A549 (cell line): Measurements from ENCODE around the gene HDAC7. TPM values are rescaled to one million over a fixed set of nuclear protein-coding genes. Genes with fewer than 3 reads are reported as not detected.

Experiments used
- ATAC-seq, 2 experiments: fragments of 200-7000 bp in 1 of 2; fragments of >200 bp in 1 of 2; cut with Nextera tagmentation in 1 of 2; cut with Tn5 transposase in 1 of 2; 3 replicates each; pipeline versions ENCODE4 v1.8.0 to v1.9.1; 2018 to 2020; ENCODE audit warnings: mild to moderate bottlenecking in 1 of 2, moderate library complexity in 1 of 2
- CTCF ChIA-PET: fragments of 300-600 bp; sonication (Branson Sonifier 250); formaldehyde crosslinking; extraction: SDS; loops from one replicate; lab custom pipeline; 2021; ENCODE audit warnings: antibody characterized with exemption, inconsistent platforms; lab: Yijun Ruan, JAX
- POLR2A ChIA-PET: fragments of 350-600 bp; formaldehyde crosslinking; extraction: SDS; loops from one replicate; lab custom pipeline; 2021; ENCODE audit warnings: antibody characterized with exemption, inconsistent platforms; lab: Yijun Ruan, JAX
- DNase-seq, 2 experiments: peaks; one replicate each; pipeline versions ENCODE4 v3.0.0 to v3.0.0-alpha.2; 2011 to 2016; ENCODE audit warnings: low read depth in 1 of 2, low spot score in 1 of 2
- FAIRE-seq: peaks from 2 replicates; lab custom pipeline; 2011; peaks lifted over from hg19 to GRCh38; lab: Jason Lieb, UNC
- H3K27ac ChIP-seq, 2 experiments: fragments of >200 bp; sonication (Bioruptor Twin); formaldehyde crosslinking; 3 replicates each; pipeline ENCODE4 v1.5.1; 2016 to 2017
- H3K4me1 ChIP-seq: fragments of >200 bp; sonication (Bioruptor Twin); formaldehyde crosslinking; 3 replicates; pipeline ENCODE4 v1.6.1; 2016
- H3K4me2 ChIP-seq: fragments of >200 bp; sonication (Bioruptor Twin); formaldehyde crosslinking; 3 replicates; pipeline ENCODE4 v1.6.1; 2016
- H3K4me3 ChIP-seq: fragments of >200 bp; sonication (Bioruptor Twin); formaldehyde crosslinking; 3 replicates; pipeline ENCODE4 v1.5.1; 2016
- H3K9me3 ChIP-seq: fragments of >200 bp; sonication (Bioruptor Twin); formaldehyde crosslinking; 3 replicates; pipeline ENCODE4 v1.6.1; 2016
- CTCF ChIP-seq: fragments of >200 bp; sonication (Bioruptor Twin); formaldehyde crosslinking; IDR thresholded peaks from 3 replicates; pipeline ENCODE4 v1.5.1; 2016
- EP300 ChIP-seq, 2 experiments: fragments of >200 bp; sonication (Bioruptor Twin); formaldehyde crosslinking; IDR thresholded peaks; 2 replicates in 1 of 2; 3 replicates in 1 of 2; pipeline ENCODE4 v1.6.1; 2016 to 2017
- HEYL ChIP-seq: fragments of 250-450 bp; sonication (Bioruptor Pico); IDR thresholded peaks from 2 replicates; pipeline ENCODE4 v1.8.0; 2021; ENCODE audit warnings: mild to moderate bottlenecking, moderate library complexity
- PBX3 ChIP-seq: IDR thresholded peaks from 2 replicates; pipeline ENCODE4 v1.6.1; 2012
- RAD21 ChIP-seq, 2 experiments: fragments of >200 bp in 1 of 2; sonication (Bioruptor Twin) in 1 of 2; formaldehyde crosslinking in 1 of 2; IDR thresholded peaks in 1 of 2; conservative IDR thresholded peaks in 1 of 2; 2 replicates in 1 of 2; 3 replicates in 1 of 2; pipeline ENCODE4 v1.6.1; 2012 to 2018; ENCODE audit warnings: inconsistent platforms in 1 of 2
- RCOR1 ChIP-seq: fragments of 150-350 bp; IDR thresholded peaks from 2 replicates; pipeline ENCODE4 v1.6.1; 2014; ENCODE audit warnings: antibody characterized with exemption, low read length, low read depth
- REST ChIP-seq: fragments of 200-600 bp; sonication (generic); IDR thresholded peaks from 2 replicates; pipeline ENCODE4 v1.6.1; 2016; ENCODE audit warnings: antibody characterized with exemption, mild to moderate bottlenecking, moderate library complexity
- RFX5 ChIP-seq: fragments of 450-650 bp; IDR thresholded peaks from 2 replicates; pipeline ENCODE4 v1.7.1; 2014; ENCODE audit warnings: antibody characterized with exemption, mild to moderate bottlenecking, moderate library complexity
- SMC3 ChIP-seq: fragments of >200 bp; sonication (Bioruptor Twin); formaldehyde crosslinking; IDR thresholded peaks from 3 replicates; pipeline ENCODE4 v1.6.1; 2018; ENCODE audit warnings: inconsistent platforms
- USF2 ChIP-seq: fragments of 450-650 bp; IDR thresholded peaks from 2 replicates; pipeline ENCODE4 v1.6.1; 2014; ENCODE audit warnings: antibody characterized with exemption
- ZNF302 ChIP-seq: fragments of 250-450 bp; sonication (Bioruptor Pico); IDR thresholded peaks from 2 replicates; pipeline ENCODE4 v1.9.0; 2021; ENCODE audit warnings: inconsistent platforms, mild to moderate bottlenecking, moderate library complexity
- WGBS: methylation state at CpG from one replicate; pipeline ENCODE4 v1.1.6; 2017; ENCODE audit errors: missing lambda C conversion rate; 5-methylcytosine and 5-hydroxymethylcytosine counted together
- polyA plus RNA-seq, 4 experiments: library from polyadenylated mRNA; depleted of rRNA in 3 of 4; stranded (reverse); fragments of >200 nt; fragmentation: RNase III in 1 of 4; extraction: RNeasy Plus Mini Kit Qiagen cat#74134 plus additional on column Dnase treatment in 1 of 4; gene quantifications; 2 replicates in 3 of 4; 3 replicates in 1 of 4; pipeline ENCODE4 v1.2.3, GENCODE V29; 2011 to 2017

Gene HDAC7
- polyA plus RNA-seq, 2 of the 4 experiments (the other 2 are of a cell fraction) = 17.2 to 36.0 TPM

- peak; percentile 64 to 80 for ATAC-seq
Observed at GRCh38 chr12:47838286-47838931, 18.7 kb upstream of the HDAC7 start.

More at GRCh38 chr12:47838286-47838931, 18.7 kb upstream of the HDAC7 start:
- Histone ChIP-seq H3K27ac (no peak overlapping the region), H3K4me2 (no peak overlapping the region), H3K9me3 (no peaks in the 10 kb centered on the region), H3K4me3 (no peak overlapping the region), H3K4me1 (0 out of 3 replicates have a peak, but pooled peaks cover 3% of the 10 kb centered on the region)
- ChIA-PET CTCF (interaction anchor here (0.5 to 31.0 kb wide), 42 partner anchors 11 to 1102 kb away, joined by 3 to 1532 read pairs (median 8); partner anchors contain the start of genes C12orf54, ENDOU, HDAC7 and RAPGEF3), POLR2A (interaction anchor here (0.6 to 2.3 kb wide), 6 partner anchors 11 to 132 kb away, joined by 3 to 20 read pairs (median 4); partner anchors contain the start of genes HDAC7, RPAP3 and VDR)
- 45% methylated on average over 8 of the region's 10 CpGs for WGBS
- FAIRE-seq (no peak), DNase-seq (peak; percentile 56 to 76)
- TF ChIP-seq RCOR1 (no peak), HEYL (no peak), REST (no peak), ZNF302 (CRISPR knock-in tag) (no peak), EP300 (IDR thresholded peaks at IDR 0.05) (no peak), RFX5 (no peak), RAD21 (conservative IDR thresholded peaks at IDR 0.05 in 1 of 2, IDR thresholded peaks at IDR 0.05 in 1 of 2) (peak; percentile 82 to 94), PBX3 (no peak), CTCF (peak; percentile 82), SMC3 (peak; percentile 90), USF2 (no peak)
